Bronchial epithelial cell (primary cell): ENCODE results near the gene CERKL. TPM values are rescaled to one million over a fixed set of nuclear protein-coding genes. Genes with fewer than 3 reads are reported as not detected.

Experiments used
- DNase-seq: peaks from one replicate; pipeline ENCODE4 v3.0.0-alpha.2; 2010; ENCODE audit warnings: low read depth
- FAIRE-seq: peaks from 2 replicates; lab custom pipeline; 2011; peaks lifted over from hg19 to GRCh38; lab: Jason Lieb, UNC
- H3K27me3 ChIP-seq: 2 replicates; pipeline ENCODE4 v1.5.1; 2011; ENCODE audit warnings: low read length; ENCODE audit not compliant: control insufficient read depth, insufficient read depth
- H3K36me3 ChIP-seq: 2 replicates; pipeline ENCODE4 v1.5.1; 2011; ENCODE audit warnings: low read length; ENCODE audit not compliant: control insufficient read depth, insufficient read depth
- H3K4me3 ChIP-seq: 2 replicates; pipeline ENCODE4 v1.5.1; 2011; ENCODE audit warnings: mild to moderate bottlenecking, low read depth, low read length, control low read depth
- CTCF ChIP-seq: IDR thresholded peaks from 2 replicates; pipeline ENCODE4 v1.5.1; 2011; ENCODE audit warnings: mild to moderate bottlenecking, moderate library complexity, low read length, control low read depth, inconsistent platforms; ENCODE audit not compliant: insufficient read depth, severe bottlenecking
- total RNA-seq: library from RNA; depleted of rRNA; stranded (reverse); fragments of >200 nt; gene quantifications from 2 replicates; pipeline ENCODE4 v1.2.1, GENCODE V29; 2014

Gene CERKL
- total RNA-seq, 1 donor from 2014 or later, result not detected

DNA sequence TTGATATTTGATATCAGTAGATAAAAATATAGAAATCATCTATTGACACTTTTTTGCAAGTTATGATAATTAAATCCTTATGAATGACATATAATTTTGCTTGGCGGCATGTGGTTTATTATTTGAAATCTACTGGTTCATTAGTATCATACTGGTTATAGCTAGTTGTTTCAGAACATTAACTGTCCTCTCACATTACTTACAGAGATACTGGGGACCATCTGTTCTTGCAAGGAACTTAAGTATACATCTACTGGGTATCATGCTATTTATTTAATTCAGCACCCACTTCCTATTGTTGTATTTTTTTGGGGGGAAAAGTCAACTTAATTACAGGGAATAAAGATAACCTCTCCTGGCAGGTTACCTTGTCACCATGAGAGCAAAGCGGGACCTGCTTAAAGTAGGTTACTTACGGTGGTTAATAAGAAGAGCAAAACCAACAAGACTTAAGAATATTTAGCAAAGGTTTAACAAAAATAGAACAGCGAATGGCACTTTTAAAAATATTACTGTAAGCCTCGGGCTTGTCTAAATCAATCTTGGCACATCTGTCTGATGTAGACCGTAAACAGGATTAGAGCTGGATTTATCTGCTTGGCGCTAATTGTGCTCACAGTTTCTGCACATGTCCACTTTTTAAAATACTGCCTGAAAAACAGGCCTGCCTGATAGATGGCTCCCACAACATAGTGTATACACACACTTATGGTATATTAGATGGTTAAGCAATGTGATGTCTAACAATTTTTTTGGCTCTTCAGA, 41.8 kb downstream of the CERKL start:
- FAIRE-seq (no peak), DNase-seq (no peak)
- Histone ChIP-seq H3K36me3 (no peaks in the 10 kb centered on the region), H3K4me3 (no peak overlapping the region), H3K27me3 (no peaks in the 10 kb centered on the region)
- no peak for TF ChIP-seq CTCF

- no peaks in the 10 kb centered on the region for H3K27me3 ChIP-seq
- DNase-seq (no peak), FAIRE-seq (no peak)
- TF ChIP-seq CTCF, result no peak
- H3K36me3 ChIP-seq, result no peaks in the 10 kb centered on the region
- H3K4me3 ChIP-seq, result no peak overlapping the region
Observed at GRCh38 chr2:181613241-181613640, 43.7 kb downstream of the CERKL start.

- no peak for TF ChIP-seq CTCF
- no peaks in the 10 kb centered on the region for H3K27me3 ChIP-seq
- DNase-seq (no peak), FAIRE-seq (no peak)
- H3K4me3 ChIP-seq, result no peak overlapping the region
- H3K36me3 ChIP-seq, result no peaks in the 10 kb centered on the region
Observed at GRCh38 chr2:181607629-181608590, 49.0 kb downstream of the CERKL start.

DNA sequence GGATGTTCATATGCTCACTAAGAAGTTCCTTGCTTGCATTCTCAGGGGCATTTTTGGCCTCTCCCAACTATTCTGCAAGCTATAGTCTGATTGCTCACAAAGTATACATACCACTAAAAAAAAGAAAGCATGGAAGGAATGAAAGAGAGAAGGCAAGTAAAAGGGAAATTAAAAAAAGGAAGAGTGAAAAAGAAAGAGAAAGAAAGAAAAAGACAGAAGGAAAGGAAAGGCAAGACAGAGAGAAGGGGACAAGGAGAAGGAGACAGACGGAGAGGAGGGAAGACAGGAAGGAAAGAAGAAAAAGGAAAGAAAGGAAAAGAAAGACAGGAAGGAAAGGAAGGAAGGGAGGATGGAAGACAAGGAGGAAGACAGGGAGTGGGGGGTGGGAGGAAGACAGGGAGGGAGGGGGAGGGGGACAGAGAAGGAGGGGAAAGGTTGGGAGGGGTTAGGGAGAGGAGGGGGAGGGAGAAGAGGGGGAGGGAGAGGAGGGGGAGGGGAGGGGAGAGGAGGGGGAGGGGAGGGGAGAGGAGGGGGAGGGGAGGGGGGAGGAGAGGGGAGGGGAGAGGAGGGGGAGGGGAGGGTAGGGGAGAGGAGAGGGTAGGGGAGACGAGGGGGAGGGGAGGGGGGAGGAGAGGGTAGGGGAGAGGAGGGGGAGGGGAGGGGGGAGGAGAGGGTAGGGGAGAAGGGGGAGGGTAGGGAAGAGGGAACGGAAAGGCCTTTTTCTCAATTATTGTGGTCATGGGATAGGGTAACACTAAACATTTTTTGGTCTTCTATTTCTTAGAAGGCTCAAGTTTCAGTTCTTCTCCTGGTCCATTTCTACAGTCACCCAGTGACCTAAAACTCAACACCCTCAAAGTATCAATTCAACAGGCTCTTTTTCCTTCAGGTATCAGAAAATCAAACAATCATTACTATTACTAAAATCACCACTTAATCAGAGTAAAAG, 50.7 kb downstream of the CERKL start:
- H3K36me3 ChIP-seq, result no peaks in the 10 kb centered on the region

More for the DNA sequence above, 50.7 kb downstream of the CERKL start:
- H3K27me3 ChIP-seq, result no peaks in the 10 kb centered on the region
- no peak for DNase-seq
- H3K4me3 ChIP-seq, result no peak overlapping the region
- no peak for FAIRE-seq
- TF ChIP-seq CTCF, result no peak
